Measurements from ENCODE around the gene HMCN2. TPM values are rescaled to one million over a fixed set of nuclear protein-coding genes. Genes with fewer than 3 reads are reported as not detected.

Gene HMCN2
- polyA plus RNA-seq, 3 donors from 2014 or later, result not detected

DNA sequence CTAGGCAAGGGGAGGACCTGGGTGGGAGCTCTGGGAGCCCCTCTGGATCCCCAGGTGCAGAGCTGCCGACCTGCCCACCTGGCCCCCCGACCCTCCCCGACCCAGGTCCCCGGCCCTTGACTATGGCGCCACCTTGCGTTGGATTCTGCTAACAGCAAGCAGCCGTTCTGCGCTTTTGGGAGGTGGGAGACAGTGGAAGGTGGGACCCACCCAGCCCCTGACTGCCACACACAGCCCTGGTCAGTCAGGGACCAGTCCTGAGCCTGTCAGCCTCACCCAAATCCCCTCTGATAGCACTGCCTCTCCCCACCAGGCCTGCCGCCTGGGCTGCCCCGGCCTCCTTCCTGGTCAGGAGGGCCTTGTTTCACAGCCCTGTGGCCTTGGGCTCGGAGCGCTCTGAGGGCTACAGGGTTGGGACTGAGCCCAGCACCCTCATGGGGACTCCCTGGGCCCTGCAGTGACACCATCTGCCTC, 77.9 kb downstream of the HMCN2 start:
- no peaks in the 10 kb centered on the region for H3K4me1 Mint-ChIP-seq
- H3K4me3 Mint-ChIP-seq, result no peak overlapping the region

GRCh38 chr9:130344366-130344765, 78.8 kb downstream of the HMCN2 start:
- H3K27ac Mint-ChIP-seq, result no peak overlapping the region

More for the DNA sequence above, 77.9 kb downstream of the HMCN2 start:
- no peak for DNase-seq
- H3K27ac Mint-ChIP-seq, result no peak overlapping the region
- H3K27me3 Mint-ChIP-seq (ENCODE audit: low read depth in 3 of 3), result peaks cover 0 to 2% (median 2%) of the 10 kb centered on the region in 3 donors
- H3K9me3 Mint-ChIP-seq, result no peaks in the 10 kb centered on the region
- H3K36me3 Mint-ChIP-seq, result no peaks in the 10 kb centered on the region

DNA sequence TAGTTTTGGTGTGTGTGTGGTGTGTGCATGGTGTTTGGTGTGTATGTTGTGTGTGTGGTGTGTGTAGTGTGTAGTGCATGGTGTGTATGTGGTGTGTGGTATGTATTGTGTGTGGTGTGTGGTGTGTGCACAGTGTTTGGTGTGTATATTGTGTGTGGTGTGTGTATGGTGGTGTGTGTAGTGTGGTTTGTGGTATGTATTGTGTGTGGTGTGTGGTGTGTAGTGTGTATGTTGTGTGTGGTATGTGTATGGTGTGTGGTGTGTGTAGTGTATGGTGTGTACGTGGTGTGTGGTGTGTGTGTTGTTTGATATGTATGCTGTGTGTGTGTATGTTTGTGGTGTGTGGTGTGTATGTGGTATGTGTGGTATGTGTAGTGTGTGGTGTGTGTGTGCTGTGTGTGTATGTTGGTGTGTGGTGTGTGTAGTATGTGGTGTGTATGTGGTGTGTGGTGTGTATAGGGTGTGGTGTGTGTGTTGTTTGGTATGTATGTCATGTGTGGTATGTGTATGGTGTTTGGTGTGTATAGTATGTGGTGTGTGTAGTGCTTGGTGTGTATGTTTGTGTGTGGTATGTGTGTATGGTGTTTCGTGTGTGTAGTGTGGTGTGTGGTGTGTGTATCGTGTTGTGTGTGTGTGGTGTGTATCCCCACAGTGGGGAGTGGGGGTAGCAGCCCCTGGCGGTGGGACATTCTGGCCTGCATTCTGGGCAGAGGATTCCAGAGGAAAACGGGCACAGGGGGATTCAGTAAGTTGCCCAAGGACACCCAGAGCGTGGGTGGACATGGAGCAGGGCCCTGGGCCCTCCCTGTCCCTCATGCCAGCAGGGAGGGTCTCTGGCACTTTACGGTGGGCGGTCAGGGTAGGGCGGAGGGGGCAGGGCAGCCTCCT, 79.7 kb downstream of the HMCN2 start:
- DNase-seq, result no peak
- no peaks in the 10 kb centered on the region for H3K4me1 Mint-ChIP-seq
- H3K36me3 Mint-ChIP-seq, result no peaks in the 10 kb centered on the region
- H3K9me3 Mint-ChIP-seq, result no peaks in the 10 kb centered on the region
- H3K27me3 Mint-ChIP-seq (ENCODE audit: low read depth in 3 of 3), result peaks cover 0 to 2% (median 2%) of the 10 kb centered on the region in 3 donors
- H3K4me3 Mint-ChIP-seq, result no peak overlapping the region
- no peak overlapping the region for H3K27ac Mint-ChIP-seq

More at GRCh38 chr9:130344366-130344765, 78.8 kb downstream of the HMCN2 start:
- H3K4me3 Mint-ChIP-seq, result no peak overlapping the region
- H3K4me1 Mint-ChIP-seq, result no peaks in the 10 kb centered on the region
- peaks cover 0 to 2% (median 2%) of the 10 kb centered on the region in 3 donors for H3K27me3 Mint-ChIP-seq (ENCODE audit: low read depth in 3 of 3)
- no peaks in the 10 kb centered on the region for H3K9me3 Mint-ChIP-seq
- DNase-seq, result no peak
- no peaks in the 10 kb centered on the region for H3K36me3 Mint-ChIP-seq

DNA sequence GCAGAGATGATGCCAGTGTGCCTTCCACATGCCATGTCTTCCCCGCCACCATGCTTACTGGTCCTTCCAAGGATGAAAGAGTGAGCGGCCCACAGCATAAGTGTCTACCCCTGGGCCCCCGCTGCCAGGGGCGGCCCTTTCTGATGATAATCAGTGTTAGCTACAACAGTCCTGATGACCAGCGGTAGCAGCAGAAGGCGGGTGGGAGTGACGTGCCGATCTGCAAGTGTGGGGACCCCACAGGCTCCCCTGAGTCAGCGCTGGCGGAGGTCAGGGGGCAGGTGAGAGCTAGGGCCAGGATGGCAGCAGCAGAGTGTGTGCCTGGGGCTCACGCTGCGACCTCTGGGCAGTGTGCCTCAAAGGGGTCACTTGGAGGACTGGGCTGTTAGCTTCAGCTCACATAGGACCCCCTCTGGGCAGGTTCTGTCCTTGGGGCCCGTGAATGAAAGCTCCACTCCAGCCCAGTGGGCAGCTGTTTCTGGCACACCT, 80.4 kb downstream of the HMCN2 start:
- Mint-ChIP-seq H3K27me3 (ENCODE audit: low read depth in 3 of 3) (peaks cover 0 to 3% (median 2%) of the 10 kb centered on the region in 3 donors), H3K9me3 (no peaks in the 10 kb centered on the region), H3K4me3 (no peak overlapping the region), H3K4me1 (no peaks in the 10 kb centered on the region), H3K36me3 (no peaks in the 10 kb centered on the region), H3K27ac (no peak overlapping the region)
- no peak for DNase-seq

DNA sequence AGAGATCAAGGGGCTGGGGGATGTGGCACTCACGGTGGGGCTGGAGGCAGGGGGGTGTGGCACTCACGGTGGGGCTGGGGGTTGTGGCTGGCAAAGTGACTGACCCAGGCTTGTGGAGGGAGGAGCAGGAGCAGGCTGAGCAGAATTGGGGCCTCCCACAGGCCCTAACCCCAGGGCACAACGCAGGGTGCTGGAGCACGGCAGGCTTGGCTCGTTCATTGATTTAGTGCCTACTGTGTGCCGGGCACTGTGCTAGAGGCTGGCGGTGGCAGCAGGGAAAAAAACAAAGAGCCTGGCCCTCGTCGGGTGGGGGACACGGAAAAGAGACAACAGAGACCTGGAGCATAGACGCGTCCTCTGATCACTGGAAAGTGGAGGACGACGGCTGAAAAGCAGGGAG, 80.9 kb downstream of the HMCN2 start:
- Mint-ChIP-seq H3K27ac (no peak overlapping the region), H3K36me3 (no peaks in the 10 kb centered on the region), H3K27me3 (ENCODE audit: low read depth in 3 of 3) (peaks cover 0 to 4% (median 2%) of the 10 kb centered on the region in 3 donors), H3K4me3 (no peak overlapping the region), H3K4me1 (no peaks in the 10 kb centered on the region), H3K9me3 (no peaks in the 10 kb centered on the region)
- no peak for DNase-seq

DNA sequence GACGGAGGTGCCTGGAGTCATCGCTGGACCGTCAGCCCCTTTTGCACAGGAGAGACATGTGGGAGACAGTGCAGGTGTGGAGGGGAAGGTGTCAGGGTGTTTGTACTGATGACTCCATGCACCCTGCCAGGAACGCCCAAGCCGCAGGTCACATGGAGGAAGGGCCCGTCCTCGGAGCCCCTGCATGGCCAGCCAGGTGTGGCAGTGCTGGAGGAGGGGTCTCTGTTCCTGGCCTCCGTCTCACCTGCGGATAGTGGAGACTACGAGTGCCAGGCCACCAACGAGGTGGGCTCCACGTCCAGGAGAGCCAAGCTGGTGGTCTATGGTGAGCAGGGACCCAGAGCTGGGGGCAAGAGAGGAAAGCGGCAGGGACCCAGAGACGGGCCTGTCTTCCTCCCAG, 81.5 kb downstream of the HMCN2 start:
- H3K27ac Mint-ChIP-seq, result no peak overlapping the region
- H3K36me3 Mint-ChIP-seq, result no peaks in the 10 kb centered on the region
- H3K4me3 Mint-ChIP-seq, result no peak overlapping the region
- no peaks in the 10 kb centered on the region for H3K4me1 Mint-ChIP-seq
- DNase-seq, result no peak
- H3K27me3 Mint-ChIP-seq (ENCODE audit: low read depth in 3 of 3), result peaks cover 0 to 4% (median 2%) of the 10 kb centered on the region in 3 donors
- no peaks in the 10 kb centered on the region for H3K9me3 Mint-ChIP-seq

- H3K4me3 Mint-ChIP-seq, result no peak overlapping the region
- H3K9me3 Mint-ChIP-seq, result no peaks in the 10 kb centered on the region
- no peak overlapping the region for H3K27ac Mint-ChIP-seq
- no peaks in the 10 kb centered on the region for H3K4me1 Mint-ChIP-seq
- H3K36me3 Mint-ChIP-seq, result no peaks in the 10 kb centered on the region
- H3K27me3 Mint-ChIP-seq (ENCODE audit: low read depth in 3 of 3), result peaks cover 0 to 4% (median 2%) of the 10 kb centered on the region in 3 donors
- no peak for DNase-seq
Observed at GRCh38 chr9:130347931-130348330, 82.4 kb downstream of the HMCN2 start.

- peaks cover 0 to 4% (median 2%) of the 10 kb centered on the region in 3 donors for H3K27me3 Mint-ChIP-seq (ENCODE audit: low read depth in 3 of 3)
- no peaks in the 10 kb centered on the region for H3K9me3 Mint-ChIP-seq
- no peak overlapping the region for H3K4me3 Mint-ChIP-seq
- H3K36me3 Mint-ChIP-seq, result no peaks in the 10 kb centered on the region
- no peak for DNase-seq
- H3K27ac Mint-ChIP-seq, result peak overlapping the region in 1 of 6 donors; percentile 54
- H3K4me1 Mint-ChIP-seq, result no peaks in the 10 kb centered on the region
Observed at GRCh38 chr9:130348341-130348740, 82.8 kb downstream of the HMCN2 start.

DNA sequence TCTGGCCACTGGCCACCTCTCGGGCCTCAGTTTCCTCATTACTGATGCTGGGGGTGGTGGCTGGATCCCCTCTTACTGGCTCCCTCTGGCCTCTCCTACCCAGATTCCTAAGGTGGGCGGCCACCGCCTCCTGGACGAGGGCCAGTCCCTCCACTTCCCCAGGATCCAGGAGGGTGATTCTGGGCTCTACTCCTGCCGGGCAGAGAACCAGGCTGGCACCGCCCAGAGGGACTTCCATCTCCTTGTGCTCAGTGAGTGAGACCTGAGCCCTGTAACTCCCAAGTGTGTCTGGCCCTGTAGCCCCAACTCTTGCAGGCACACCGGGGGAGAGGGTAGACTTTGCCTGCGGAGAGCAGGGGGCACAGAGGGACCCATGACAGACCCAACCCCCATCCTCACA, 83.3 kb downstream of the HMCN2 start:
- no peaks in the 10 kb centered on the region for H3K4me1 Mint-ChIP-seq
- H3K36me3 Mint-ChIP-seq, result no peaks in the 10 kb centered on the region
- H3K9me3 Mint-ChIP-seq, result no peaks in the 10 kb centered on the region
- H3K4me3 Mint-ChIP-seq, result no peak overlapping the region
- peaks cover 0 to 4% (median 2%) of the 10 kb centered on the region in 3 donors for H3K27me3 Mint-ChIP-seq (ENCODE audit: low read depth in 3 of 3)
- peak overlapping the region in 1 of 6 donors; percentile 54 for H3K27ac Mint-ChIP-seq
- no peak for DNase-seq

DNA sequence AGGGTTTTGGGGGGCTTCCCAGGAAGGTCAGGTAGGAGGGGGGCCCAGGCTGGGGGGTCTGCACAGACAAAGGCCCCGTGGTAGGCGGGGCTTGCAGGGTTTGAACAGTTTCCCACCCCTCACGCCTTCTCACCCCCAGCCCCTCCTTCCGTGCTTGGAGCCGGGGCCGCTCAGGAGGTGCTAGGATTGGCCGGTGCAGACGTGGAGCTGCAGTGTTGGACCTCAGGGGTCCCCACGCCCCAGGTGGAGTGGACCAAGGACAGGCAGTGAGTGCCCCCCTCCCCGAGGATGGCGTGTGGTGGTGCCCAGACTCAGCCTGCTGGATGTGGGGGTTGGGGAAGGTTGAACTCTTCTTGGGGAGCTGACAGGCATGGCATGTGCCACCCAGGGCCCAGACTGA, 83.8 kb downstream of the HMCN2 start:
- Mint-ChIP-seq H3K4me1 (no peaks in the 10 kb centered on the region), H3K27me3 (ENCODE audit: low read depth in 3 of 3) (peaks cover 0 to 4% (median 4%) of the 10 kb centered on the region in 3 donors), H3K36me3 (no peaks in the 10 kb centered on the region), H3K9me3 (no peaks in the 10 kb centered on the region), H3K4me3 (no peak overlapping the region), H3K27ac (no peak overlapping the region)
- DNase-seq, result no peak

- H3K4me1 Mint-ChIP-seq, result no peaks in the 10 kb centered on the region
- H3K27ac Mint-ChIP-seq, result no peak overlapping the region
- H3K9me3 Mint-ChIP-seq, result no peaks in the 10 kb centered on the region
- no peaks in the 10 kb centered on the region for H3K36me3 Mint-ChIP-seq
- H3K4me3 Mint-ChIP-seq, result no peak overlapping the region
- peaks cover 0 to 4% (median 4%) of the 10 kb centered on the region in 3 donors for H3K27me3 Mint-ChIP-seq (ENCODE audit: low read depth in 3 of 3)
- no peak for DNase-seq
Observed at GRCh38 chr9:130351343-130351742, 85.8 kb downstream of the HMCN2 start.

GRCh38 chr9:130352081-130352480, 86.5 kb downstream of the HMCN2 start:
- Mint-ChIP-seq H3K27ac (no peak overlapping the region), H3K4me3 (no peak overlapping the region), H3K4me1 (no peaks in the 10 kb centered on the region), H3K36me3 (no peaks in the 10 kb centered on the region), H3K9me3 (no peaks in the 10 kb centered on the region), H3K27me3 (ENCODE audit: low read depth in 3 of 3) (peaks cover 0 to 4% (median 4%) of the 10 kb centered on the region in 3 donors)
- DNase-seq, result no peak

DNA sequence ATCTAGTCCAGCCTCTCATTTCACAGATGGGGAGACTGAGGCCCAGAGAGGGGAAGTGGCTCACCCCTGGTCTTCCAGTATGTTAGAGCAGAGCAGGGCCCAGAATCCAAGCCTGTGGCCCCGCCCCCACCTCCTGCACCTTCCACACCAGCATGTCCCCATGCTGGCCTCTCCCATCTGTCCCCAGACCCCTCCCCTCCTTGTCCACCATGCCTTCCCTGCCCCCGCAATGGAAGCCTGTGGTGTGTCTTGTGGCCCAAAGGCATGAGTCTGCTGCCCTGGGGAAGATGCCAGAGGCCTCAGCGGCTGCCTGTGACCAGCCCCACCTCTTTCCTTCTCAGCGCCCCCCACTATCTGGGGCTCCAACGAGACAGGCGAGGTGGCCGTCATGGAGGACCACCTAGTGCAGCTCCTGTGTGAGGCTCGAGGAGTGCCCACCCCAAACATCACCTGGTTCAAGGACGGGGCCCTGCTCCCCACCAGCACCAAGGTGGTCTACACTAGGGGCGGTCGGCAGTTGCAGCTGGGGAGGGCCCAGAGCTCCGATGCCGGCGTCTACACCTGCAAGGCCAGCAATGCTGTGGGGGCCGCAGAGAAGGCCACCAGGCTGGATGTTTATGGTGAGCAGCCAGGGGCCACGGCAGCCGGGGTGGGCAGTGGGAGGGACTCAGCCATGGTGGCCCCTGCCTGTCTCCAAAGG, 87.2 kb downstream of the HMCN2 start:
- no peak overlapping the region for H3K27ac Mint-ChIP-seq
- H3K9me3 Mint-ChIP-seq, result no peaks in the 10 kb centered on the region
- no peak for DNase-seq
- no peaks in the 10 kb centered on the region for H3K4me1 Mint-ChIP-seq
- peaks cover 2% of the 10 kb centered on the region in 3 donors for H3K27me3 Mint-ChIP-seq (ENCODE audit: low read depth in 3 of 3)
- no peak overlapping the region for H3K4me3 Mint-ChIP-seq
- H3K36me3 Mint-ChIP-seq, result no peaks in the 10 kb centered on the region

DNA sequence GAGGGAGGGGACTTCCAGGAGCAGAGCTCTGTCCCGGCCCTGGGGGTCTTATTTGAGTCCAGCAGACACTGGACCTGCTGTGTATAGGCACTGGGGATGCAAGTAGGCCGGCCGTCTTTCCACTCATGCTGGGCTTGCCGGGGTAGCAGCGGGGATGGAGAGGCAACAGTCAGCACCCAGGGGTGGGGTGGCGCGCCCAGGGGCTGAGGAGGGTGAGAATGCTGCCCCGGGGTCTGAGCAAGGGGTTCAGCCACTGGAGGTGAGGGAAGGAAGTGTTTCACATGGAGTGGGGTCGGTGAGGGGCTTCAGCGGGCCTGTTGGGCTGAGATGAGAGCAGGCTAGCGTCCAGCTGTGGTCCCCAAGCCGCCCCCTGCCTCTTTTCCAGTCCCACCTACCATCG, 88.8 kb downstream of the HMCN2 start:
- Mint-ChIP-seq H3K4me1 (no peaks in the 10 kb centered on the region), H3K27ac (no peak overlapping the region), H3K36me3 (no peaks in the 10 kb centered on the region), H3K27me3 (ENCODE audit: low read depth in 3 of 3) (peaks cover 2 to 4% (median 2%) of the 10 kb centered on the region in 3 donors), H3K4me3 (no peak overlapping the region), H3K9me3 (no peaks in the 10 kb centered on the region)
- no peak for DNase-seq

All from immature natural killer cell (primary cell).